HTR-8/SVneo (cell line): Measurements from ENCODE around the gene UROS.

ENCODE experiments used
- DNase-seq: peaks from one replicate; pipeline ENCODE4 v3.0.0; 2011; ENCODE audit warnings: low spot score, mixed read lengths; ENCODE audit not compliant: insufficient read length
- FAIRE-seq: peaks from 2 replicates; lab custom pipeline; 2011; peaks lifted over from hg19 to GRCh38; lab: Jason Lieb, UNC

The UROS gene

DNA sequence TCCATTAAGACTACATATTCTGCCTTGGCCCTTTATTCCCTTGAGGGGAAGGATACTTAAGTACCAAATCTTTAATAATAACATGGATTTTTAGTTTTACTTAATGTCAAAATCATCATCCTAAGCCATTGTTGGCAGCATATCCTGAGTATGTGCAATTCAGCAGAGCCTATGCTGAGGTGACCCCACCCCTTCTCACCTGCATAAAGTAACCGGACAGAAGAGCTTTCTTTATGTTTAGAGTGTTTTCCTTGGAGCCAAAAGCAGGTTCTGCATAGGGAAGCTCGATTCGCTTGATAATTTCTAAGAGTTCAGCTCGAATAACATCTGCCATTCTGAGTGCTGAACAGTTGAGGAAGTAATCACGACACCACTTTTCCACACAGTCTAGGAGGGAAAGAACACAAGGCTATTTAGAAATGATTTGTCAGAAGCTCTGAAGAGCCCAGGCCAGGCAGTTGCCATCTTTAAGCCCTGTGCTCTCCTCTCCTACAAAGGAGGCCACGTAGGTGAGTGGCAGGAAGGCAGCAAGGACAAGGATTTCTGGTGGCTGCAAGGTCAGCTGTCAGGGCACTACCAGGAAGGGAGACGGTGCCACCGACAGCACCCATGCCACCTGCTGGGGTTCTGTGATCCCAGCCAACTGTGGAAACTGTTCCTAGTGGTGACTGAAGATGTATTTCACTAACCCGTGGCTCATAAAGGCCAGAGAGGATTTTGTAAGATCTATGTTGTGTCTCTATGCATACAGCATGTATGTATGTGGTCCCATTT, 15.9 kb upstream of the UROS start:
- FAIRE-seq (no peak), DNase-seq (no peak)

DNA sequence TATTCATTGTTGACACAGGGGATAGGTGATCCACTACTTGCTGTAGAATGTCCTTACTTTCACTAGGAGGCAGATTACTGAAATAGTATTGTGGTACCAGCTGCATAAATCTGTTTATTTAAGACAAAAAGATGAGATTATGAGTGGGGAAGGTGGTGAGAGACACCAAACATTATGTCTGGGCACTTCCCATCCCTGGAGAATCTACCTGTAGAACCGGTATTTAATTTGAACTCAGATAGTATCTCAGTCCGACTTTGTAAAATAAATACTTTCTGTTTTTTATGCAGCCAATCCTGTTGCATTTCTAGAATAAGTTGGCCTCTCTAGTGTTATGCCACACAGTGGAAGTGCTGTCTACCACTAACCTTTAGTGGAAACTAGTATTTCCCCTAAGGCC, 13.7 kb upstream of the UROS start:
- no peak for FAIRE-seq
- no peak for DNase-seq

DNA sequence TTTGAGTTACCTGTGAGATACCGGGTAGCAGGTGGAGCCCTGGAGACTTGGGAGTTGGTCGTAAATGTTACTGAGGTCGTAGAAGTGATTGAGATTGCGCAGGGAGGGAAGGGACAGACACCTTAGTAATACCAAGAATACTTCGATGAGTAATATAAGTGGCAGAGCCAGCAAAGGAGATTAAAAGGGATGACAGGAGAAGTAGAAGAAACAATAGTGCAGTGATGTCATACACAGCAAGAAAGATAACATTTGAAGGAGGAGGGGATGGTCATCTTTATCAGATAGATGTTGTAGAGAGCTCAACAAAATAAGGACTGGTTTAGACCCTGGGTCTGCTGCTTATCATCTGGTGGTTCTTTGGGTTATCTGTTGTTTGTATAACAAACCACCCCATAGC, 5.3 kb upstream of the UROS start:
- FAIRE-seq (no peak), DNase-seq (no peak)

DNA sequence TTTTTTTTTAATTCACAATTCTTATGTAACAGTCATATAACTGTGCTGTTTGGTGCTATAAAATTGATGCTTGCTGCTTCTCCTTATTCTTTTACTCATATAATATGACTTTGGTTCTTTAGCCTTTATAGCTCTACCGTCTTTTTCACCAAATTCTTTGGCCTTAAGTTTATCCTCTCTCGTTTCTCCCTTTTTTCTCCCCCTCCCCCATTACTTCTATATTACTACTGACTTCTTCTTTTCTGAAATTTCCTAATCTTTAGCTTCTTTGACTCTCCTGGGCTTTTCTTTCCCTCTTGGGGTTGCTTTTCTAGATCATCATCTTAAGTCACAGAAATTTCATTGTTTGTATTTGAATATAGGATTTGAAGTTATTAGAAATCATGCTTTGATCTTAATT, 4.1 kb upstream of the UROS start:
- DNase-seq, result no peak
- FAIRE-seq, result no peak

DNA sequence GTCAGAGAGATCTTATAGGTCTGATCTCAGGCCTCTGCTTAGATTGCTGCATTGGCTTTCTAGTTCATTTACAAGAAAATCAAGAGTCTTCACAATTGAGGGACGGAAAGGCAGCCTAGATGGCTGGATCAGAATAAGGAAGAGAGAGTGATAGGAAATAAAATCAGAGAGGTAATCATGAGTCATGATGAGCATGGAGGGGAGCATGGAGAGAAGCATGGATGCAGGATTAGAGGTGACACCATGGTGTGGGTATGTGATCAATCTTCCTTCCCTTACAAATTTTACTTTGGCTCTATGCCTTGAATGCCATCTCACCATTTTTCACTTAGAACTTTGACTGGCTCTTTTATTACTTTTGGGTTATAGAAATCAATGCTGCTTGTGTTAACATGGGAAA, 1.7 kb upstream of the UROS start:
- no peak for FAIRE-seq
- DNase-seq, result no peak

DNA sequence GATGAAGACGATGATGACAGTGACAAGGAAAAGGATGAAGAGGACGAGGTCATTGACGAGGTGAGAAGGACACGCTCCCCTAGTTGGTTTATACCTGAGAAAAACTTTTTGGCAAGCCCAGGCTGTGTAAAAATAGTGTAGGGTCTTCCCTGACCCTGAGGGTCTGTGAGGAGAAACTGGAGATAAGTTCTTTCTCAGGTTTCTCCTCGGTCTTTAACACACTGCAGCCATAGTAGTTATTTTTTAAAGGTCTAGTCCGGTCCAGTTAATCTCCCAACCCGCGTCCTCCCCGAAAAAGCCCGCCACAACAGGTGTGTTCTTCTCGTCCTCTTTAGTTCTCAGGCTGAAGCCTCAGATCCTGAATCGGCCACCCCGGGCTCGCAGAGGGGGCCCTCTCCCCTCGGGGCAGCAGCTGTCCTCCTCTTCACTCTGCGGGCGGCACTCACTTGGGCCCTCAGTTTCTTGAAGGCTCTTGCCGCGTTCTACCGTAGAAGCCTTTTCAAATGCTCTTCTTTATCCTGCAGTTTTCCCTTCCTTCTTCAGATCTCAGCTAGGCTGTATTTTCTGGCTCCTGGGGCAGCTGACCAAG, 699 bp upstream of the UROS start:
- FAIRE-seq, result no peak
- no peak for DNase-seq

DNA sequence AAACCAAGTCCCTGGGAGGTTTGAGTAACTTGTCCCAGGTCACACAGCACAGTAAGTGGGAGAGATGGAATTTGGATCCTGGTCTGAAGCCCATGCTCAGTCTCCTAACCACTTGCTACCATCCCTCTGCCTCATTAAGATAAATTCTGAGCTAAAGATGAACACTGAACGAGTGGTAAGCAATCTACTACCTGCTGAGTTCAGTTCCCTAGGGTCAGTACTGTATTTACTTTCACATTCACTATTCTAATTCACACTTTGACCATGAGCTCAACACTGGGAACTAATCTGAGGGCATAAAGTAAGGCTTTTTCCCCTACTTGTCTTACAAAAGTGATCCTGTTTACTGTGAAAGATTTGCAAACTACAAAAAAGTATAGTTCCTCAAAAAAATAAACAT, 2.4 kb downstream of the UROS start:
- no peak for DNase-seq
- FAIRE-seq, result no peak

DNA sequence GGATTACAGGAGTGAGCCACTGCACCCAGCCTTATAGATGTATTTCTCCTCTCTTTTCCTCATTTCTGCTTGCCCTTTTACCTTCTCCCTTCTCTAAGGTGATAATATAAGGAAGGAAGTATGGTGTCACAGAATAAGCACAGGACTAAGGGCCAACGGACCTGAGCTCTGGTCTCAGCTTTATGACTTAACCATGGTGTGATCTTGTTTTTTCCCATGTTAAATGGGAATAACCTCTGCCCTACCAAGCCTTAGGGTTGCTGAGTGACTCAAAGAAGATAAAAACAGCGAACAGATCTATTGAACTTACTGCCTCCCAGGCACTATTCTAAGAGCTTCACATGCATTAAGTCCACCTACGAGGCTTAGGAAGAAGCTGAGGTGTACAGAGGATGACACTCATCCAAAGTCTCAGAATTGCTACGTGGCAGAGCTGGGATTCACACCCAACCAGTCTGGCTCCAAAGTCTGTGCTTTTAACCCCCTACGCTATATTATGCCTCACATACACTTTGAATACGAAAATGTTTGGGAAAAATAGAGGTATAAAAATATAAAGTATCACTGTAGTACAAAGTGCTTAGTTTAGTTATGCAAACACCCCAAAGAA, 5.6 kb downstream of the UROS start:
- DNase-seq (no peak), FAIRE-seq (no peak)

DNA sequence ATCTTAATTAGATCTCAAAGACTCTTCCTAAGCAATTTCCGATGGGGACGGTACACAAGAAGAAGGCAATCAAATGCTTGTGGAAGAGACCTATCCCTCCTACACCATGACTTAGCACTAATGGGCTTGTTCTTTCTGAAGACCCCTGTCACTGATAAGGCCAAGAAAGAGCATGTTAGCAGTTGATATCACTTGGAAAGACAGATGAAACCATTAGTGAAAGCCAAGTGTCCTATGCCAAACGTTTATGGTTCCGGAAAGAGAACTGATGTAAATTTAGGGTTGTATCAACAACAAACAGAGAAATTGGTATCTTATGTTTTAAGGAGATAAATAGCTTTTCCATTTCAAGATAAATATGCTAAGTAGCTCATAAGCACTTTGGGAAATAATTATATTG, 6.5 kb downstream of the UROS start:
- FAIRE-seq, result no peak
- DNase-seq, result no peak

DNA sequence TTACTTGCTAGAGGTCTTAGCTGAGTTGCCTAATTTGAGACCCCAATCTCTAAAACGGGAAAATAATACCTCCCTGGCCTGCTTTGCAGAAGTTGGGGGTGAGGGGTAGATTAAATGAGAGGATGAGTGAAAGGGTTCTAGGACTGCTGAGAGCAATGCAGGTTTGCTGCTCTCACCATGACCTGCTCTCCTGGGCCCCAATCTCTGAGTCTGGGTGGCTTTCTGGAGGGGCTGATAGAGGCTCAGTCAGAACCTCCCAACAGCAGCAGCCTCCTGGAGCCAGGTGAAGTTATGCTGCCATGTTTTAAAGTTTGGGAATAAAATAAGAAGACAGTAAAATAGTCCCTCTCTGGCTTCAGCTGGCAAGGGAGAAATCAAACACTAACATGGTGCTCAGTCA, 7.3 kb downstream of the UROS start:
- DNase-seq, result no peak
- FAIRE-seq, result no peak

DNA sequence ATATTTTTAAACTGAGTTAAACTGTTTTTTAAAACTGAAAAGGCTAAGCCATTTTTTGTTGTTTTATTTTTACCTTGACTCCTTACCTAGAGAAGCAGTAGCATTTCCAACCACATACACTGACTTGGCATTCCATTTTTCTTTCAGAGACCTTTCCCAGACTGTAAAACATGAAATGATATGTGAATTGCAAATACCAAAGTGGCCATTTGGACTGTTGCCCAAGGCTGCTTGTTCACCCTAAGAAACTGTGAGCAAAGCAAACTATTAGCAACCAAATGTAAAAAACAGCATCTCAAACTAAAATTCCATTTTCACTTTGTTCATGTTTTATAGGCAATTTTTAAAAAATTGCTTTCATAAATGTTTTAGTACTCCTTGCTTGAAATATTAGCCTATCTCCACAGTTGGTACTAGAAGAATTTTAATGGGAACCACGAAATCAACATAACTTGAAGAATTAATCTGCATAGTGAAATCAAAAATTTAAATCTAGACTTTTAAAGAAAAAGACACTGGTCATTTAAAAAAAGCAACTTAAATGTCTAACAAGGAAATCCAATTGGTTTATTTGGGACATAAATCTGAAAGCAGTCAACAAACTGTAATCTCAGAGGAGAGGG, 10.8 kb downstream of the UROS start:
- DNase-seq (no peak), FAIRE-seq (no peak)

DNA sequence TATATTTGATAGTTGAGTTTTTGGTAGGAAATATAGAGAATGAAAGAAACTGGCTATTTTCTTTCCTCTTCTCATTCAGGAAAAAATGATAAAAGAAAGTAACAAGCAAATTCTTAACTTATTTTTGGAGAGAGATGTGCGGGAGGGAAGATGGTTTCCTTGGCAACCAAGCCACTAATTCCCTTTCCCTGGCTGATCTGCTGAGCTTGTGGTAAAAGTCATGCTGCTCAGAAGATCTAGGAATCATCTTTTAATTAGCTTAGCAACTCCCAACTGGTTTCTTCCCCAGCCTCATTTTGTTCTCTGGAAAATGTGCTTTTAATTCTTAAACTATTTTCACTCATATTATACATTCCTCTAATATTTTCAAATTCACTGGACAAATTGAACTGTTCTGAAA, 11.8 kb downstream of the UROS start:
- no peak for DNase-seq

DNA sequence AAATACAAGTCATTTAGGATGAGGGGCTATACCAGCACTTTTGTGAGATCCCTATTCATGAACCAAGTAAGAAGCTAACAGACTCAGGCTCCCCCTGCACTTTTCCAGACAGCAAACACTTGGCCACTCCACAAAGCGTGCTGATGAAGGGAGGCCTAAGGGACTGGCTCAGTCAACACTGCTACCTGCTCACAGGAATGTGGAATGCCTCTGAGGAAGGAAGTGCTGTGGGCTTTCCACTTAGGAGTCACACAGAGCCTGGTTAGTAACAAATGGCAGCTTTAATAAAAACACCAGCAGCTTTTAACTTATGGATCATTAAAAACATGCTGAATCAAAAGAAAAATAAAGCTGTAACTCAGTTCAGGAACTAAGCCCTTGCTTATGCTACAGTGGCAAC, 15.0 kb downstream of the UROS start:
- DNase-seq (no peak), FAIRE-seq (no peak)

More for the DNA sequence above, 11.8 kb downstream of the UROS start:
- FAIRE-seq, result no peak

DNA sequence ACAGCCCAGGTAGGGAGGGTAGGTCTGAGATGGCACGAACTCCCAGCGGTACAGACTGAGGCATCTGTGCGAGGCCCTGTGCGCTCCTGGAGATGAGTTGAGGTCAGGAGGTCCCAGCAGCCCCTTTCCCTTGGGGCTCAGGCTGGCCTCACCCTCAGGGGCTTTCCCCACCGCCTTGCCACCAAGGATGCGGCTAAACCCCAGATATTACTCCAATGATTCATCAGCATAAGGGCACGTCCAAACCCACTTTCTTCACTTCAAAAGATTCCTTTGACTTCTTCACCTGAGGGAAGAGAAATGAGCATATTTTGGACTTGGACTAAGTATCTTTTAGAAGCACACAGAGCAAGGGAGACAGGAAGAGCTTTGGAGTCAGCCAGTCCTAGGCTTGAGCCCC, 20.3 kb downstream of the UROS start:
- DNase-seq (no peak), FAIRE-seq (no peak)

DNA sequence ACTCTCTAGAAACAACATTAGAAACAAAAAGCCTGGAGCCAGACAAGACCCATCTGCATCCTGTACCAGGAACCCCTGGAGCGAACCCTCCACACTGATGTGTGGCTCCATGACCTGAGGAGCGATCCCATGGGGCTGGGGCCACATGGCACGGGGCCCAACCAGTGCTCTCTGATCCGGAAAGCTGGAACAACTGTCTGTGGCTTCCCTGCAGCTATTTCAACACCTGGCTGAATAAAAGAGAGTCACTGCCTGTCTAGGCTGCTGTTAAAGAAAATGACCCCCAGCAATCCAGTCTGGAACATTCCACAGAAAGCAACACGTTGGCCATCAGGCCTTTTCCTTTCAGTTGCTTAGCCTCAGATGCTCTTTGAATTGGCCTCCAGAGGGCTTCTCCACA, 20.9 kb downstream of the UROS start:
- no peak for DNase-seq

DNA sequence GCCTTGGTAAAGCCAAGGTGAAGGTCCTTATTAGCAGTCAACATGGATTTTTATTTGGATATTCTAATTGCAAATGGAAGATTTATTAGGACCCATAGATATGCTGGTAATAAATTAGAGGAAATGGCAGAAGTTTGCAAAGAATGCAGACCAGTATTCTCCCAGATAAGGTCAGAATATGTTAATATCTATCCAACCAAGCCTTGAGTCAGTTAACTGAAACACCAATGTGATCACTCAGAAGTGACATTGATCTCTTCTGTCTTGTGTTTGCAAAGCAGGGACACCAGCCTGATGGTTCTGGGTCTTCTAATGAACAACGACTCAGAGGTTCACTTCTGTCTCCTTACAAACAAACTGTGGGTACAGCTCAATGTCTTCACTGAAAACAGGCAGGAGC, 21.5 kb downstream of the UROS start:
- DNase-seq (no peak), FAIRE-seq (no peak)

More for the DNA sequence above, 20.9 kb downstream of the UROS start:
- no peak for FAIRE-seq

DNA sequence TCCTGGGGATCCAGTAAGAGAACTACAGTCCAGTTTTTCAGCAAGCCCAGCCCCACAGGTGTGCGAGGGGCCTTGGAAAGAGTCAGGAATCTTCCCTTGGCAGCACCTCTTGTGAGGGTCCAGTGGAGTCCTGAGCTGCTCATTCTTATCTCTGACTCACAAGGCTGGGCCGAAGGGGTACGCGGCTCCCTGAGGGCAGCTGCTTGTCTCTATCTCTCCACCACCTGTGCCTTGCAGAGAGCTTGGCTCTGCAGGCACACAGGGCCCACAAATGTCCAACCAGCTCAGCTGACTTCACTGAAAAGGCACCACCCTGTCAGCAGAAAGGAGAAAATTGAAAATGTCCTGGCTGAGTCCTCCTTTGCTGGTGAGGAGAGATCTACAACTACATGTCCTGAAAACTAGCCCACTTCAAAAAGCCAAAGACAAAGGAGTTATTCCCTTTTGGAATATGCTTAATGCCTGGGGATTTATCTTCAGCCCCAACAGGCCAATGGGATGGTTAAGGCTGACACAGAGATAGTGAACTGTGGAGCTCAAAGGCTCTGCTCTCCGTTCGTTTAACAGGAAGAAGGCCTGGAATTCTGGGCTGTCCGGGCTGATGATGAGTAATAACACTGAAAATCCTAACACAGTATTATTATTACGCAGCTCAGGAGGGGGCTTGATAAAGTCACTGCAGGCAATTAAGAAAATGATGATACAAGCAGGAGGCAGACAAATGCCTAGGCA, 23.4 kb downstream of the UROS start:
- DNase-seq (no peak), FAIRE-seq (no peak)

DNA sequence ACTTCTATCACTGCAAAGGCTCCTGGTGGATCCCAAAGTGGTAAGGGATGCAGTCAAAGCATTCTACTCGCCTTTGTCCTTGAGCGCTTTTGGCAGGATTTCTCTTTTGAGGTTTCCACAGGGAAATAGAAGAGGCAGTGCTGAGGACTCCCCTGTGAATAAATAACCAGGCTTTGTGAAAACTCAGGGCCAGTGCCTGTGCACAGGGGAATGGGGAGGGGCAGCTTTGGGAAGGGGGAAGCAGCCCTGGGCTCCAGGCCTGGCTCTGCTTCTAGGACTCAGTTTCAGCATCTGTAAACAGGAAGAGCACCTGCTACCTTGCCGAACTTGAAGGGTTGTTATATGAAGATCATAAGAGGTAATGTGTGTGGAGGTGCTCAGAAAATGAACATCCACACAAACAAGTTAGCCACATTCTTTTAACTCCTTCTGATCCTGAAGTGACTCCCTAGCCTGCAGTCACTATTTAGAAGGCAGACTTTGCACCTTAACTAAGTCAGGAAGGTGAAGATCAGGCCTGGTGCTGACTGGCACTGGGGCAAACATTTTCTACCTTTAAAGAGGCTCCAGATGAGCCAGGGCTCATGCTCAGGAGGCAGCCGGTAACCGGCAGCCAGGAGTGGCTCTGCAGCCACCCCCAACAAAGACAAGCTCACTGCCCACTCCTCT, 24.9 kb downstream of the UROS start:
- DNase-seq (no peak), FAIRE-seq (no peak)

DNA sequence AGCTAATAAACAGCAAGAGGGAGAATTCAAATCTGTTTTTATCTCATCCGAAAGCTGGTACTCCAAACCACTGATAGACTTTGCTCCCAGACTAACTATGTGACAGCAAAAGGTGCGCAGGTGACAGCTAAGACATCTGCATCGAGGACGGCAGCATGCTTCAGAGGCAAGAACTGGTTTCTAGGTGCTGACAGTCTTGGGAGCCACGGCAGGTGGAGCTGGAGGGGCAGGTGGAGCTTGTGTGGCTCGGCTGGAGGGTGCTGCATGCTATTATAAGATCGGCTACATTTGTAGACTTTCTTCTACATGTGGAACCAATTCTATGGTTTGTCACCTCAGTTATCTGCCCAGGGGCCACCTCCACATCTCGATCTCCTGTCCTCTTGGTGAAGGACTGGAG, 25.6 kb downstream of the UROS start:
- FAIRE-seq (no peak), DNase-seq (no peak)

DNA sequence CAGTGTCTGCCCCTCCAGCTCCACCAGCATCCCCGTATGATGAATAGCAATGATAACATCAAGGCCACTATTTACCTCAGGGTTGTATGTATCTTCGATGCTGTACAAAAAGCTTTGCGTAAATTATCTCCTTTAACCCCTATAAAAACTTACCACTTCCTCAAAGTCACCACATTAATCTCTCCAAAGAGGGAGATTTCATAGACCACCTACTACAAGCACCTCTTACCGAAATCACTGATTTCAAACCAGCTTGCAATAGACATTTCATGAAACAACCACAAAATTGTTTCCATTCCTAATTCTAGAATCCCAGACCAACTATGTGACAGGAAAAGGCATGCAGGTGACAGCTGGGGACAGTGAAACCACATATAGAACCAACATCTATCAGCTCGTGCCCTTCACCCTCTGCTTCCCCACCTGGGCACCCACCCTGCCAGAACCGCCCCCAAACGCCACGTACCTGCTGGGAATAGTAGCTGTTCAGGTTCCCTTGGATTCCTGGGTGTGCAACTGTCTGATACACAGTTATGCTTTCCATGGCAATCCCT, 27.3 kb downstream of the UROS start:
- DNase-seq (no peak), FAIRE-seq (no peak)
